Loucy (cell line): ENCODE results near the gene COL8A1.

Experiments
- CTCF ChIP-seq: fragments of 200-600 bp; sonication (generic); conservative IDR thresholded peaks from 2 replicates; pipeline ENCODE4 v1.5.1; 2014; ENCODE audit warnings: mild to moderate bottlenecking, antibody characterized with exemption, low read length
- EZH2phosphoT487 ChIP-seq: fragments of 200-600 bp; IDR thresholded peaks from 2 replicates; pipeline ENCODE4 v1.6.1; 2018; ENCODE audit warnings: antibody characterized with exemption, mild to moderate bottlenecking, moderate library complexity, borderline replicate concordance

- TF ChIP-seq CTCF (no peak), EZH2phosphoT487 (no peak)
Measured at GRCh38 chr3:99839613-99840012, 201.2 kb downstream of the COL8A1 start.
